ENCODE results near the gene ICA1L.

ICA1L gene

DNA sequence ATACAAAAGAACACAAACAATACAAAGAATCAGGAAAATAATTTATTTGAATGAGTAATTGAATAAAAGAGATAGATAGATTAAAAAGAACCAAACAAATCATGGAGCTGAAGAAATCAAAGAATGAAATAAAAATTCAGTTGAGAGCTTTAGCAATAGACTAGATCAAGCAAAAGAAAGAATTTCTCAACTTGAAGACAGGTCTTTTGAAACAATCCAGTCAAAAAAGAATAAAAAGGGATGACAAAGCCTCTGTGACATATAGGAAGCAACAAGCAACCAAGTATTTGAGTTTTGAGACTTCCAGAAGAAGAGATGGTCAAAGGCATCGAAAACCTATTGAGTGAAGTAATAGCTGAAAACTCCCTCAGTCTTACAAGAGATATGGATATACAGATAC, 128.0 kb downstream of the ICA1L start:
- no peak for DNase-seq (ENCODE audit: low read depth)
- TF ChIP-seq, protein P1, sequence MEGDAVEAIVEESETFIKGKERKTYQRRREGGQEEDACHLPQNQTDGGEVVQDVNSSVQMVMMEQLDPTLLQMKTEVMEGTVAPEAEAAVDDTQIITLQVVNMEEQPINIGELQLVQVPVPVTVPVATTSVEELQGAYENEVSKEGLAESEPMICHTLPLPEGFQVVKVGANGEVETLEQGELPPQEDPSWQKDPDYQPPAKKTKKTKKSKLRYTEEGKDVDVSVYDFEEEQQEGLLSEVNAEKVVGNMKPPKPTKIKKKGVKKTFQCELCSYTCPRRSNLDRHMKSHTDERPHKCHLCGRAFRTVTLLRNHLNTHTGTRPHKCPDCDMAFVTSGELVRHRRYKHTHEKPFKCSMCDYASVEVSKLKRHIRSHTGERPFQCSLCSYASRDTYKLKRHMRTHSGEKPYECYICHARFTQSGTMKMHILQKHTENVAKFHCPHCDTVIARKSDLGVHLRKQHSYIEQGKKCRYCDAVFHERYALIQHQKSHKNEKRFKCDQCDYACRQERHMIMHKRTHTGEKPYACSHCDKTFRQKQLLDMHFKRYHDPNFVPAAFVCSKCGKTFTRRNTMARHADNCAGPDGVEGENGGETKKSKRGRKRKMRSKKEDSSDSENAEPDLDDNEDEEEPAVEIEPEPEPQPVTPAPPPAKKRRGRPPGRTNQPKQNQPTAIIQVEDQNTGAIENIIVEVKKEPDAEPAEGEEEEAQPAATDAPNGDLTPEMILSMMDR (IDR thresholded peaks at IDR 0.05; ENCODE audit: low read depth, low read length) = no peak
- no peak for TF ChIP-seq MYC (IDR thresholded peaks at IDR 0.05; ENCODE audit: low read depth, low read length)
- no peak for TF ChIP-seq POLR2A (IDR thresholded peaks at IDR 0.05; ENCODE audit: extremely low read depth, insufficient read length)
- TF ChIP-seq, protein P2, sequence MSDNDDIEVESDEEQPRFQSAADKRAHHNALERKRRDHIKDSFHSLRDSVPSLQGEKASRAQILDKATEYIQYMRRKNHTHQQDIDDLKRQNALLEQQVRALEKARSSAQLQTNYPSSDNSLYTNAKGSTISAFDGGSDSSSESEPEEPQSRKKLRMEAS (IDR thresholded peaks at IDR 0.05; ENCODE audit: low read depth, low read length) = no peak

DNA sequence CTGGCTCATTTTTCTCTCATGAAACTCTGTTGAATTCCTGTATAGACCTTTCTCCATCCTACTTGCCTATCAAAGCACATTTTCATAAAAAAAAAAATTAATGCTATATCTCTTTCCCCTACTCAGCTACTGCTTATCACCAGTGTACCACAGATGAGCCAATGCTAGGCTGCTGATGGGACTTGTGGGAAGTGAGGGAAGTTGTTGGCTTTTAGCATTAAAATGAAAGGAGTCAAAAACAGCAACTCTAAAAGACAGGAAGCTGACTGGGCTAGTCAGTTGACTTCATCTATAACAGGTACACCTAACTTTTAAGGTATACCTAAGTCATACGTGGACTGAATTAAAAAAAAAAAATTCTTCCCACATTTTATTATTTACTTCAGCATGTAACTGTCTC, 134.7 kb downstream of the ICA1L start:
- no peak overlapping the region for H3K4me3 ChIP-seq (ENCODE audit: low read depth, low read length)
- no peak for DNase-seq (ENCODE audit: low read depth)
- TF ChIP-seq POLR2A (IDR thresholded peaks at IDR 0.05; ENCODE audit: extremely low read depth, insufficient read length) = no peak
- no peak for TF ChIP-seq MYC (IDR thresholded peaks at IDR 0.05; ENCODE audit: low read depth, low read length)
- TF ChIP-seq, protein P2 (IDR thresholded peaks at IDR 0.05; ENCODE audit: low read depth, low read length) = no peak
- TF ChIP-seq, protein P1 (IDR thresholded peaks at IDR 0.05; ENCODE audit: low read depth, low read length) = no peak

More for the DNA sequence above, 128.0 kb downstream of the ICA1L start:
- no peak overlapping the region for H3K4me3 ChIP-seq (ENCODE audit: low read depth, low read length)

DNA sequence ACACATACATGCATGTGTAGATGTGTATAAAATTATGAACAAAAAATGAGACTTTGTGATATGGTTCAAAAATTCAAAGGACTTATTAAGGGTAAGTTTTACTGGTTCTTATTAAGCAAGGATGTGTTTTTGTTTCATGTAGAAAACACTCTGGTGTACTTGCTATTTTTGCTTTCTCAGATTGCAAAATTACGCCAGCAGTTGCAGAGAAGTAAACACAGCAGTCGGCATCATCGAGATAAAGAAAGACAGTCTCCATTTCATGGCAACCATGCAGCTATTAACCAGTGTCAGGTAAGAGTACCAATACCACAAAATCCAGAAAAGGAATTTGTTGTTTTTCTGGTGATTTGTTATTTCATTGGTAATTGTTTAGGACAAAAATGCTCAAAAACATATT, 145.5 kb downstream of the ICA1L start:
- H3K4me3 ChIP-seq (ENCODE audit: low read depth, low read length) = no peak overlapping the region
- TF ChIP-seq POLR2A (IDR thresholded peaks at IDR 0.05; ENCODE audit: extremely low read depth, insufficient read length) (no peak), MYC (IDR thresholded peaks at IDR 0.05; ENCODE audit: low read depth, low read length) (no peak)
- TF ChIP-seq, protein P2 (IDR thresholded peaks at IDR 0.05; ENCODE audit: low read depth, low read length) = no peak
- TF ChIP-seq, protein P1 (IDR thresholded peaks at IDR 0.05; ENCODE audit: low read depth, low read length) = no peak
- DNase-seq (ENCODE audit: low read depth) = no peak

DNA sequence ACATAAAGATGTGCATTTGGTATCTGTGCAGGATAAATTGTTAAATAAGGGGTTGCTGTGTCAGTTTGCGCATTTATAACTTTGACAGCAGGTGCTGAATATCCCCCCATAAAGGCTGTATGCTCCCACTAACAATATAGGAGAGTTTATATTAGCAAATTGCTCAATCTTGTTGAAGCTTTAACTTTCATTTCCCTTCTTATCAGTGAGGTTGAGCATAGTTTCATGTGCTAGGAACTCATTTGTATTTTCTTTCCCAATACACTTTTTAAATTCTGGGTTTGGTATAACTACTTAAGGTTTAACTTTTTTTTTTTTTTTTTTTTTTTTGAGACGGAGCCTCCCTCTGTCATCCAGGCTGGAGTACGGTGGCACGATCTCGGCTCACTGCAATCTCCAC, 147.8 kb downstream of the ICA1L start:
- TF ChIP-seq, protein P2 (IDR thresholded peaks at IDR 0.05; ENCODE audit: low read depth, low read length) = no peak
- TF ChIP-seq POLR2A (IDR thresholded peaks at IDR 0.05; ENCODE audit: extremely low read depth, insufficient read length) (no peak), MYC (IDR thresholded peaks at IDR 0.05; ENCODE audit: low read depth, low read length) (no peak)
- TF ChIP-seq, protein P1 (IDR thresholded peaks at IDR 0.05; ENCODE audit: low read depth, low read length) = no peak
- H3K4me3 ChIP-seq (ENCODE audit: low read depth, low read length) = no peak overlapping the region
- DNase-seq (ENCODE audit: low read depth) = no peak
